Ovary (tissue), 3 donors: ENCODE data around the gene TCF4.

Experiments used
- EP300 ChIP-seq: sonication (generic); formaldehyde crosslinking; IDR thresholded peaks from one replicate; pipeline ENCODE4 v1.6.1; 2017; ENCODE audit warnings: antibody characterized with exemption
- POLR2A ChIP-seq: fragments of 450-650 bp; IDR thresholded peaks from one replicate; pipeline ENCODE4 v1.6.1; 2017; ENCODE audit warnings: antibody characterized with exemption, mild to moderate bottlenecking, moderate library complexity
- TF ChIP-seq, protein P1 (sequence below), 3 donors: fragments of 450-650 bp in 2 of 3; fragments of 200-600 bp in 1 of 3; IDR thresholded peaks; one replicate each; pipeline versions ENCODE4 v1.5.1 to v1.8.0; 2016 to 2022; ENCODE audit warnings: antibody characterized with exemption in 3 of 3, mild to moderate bottlenecking in 1 of 3
- donor health status: DM: no; HTN: no; CAD: no.

DNA sequence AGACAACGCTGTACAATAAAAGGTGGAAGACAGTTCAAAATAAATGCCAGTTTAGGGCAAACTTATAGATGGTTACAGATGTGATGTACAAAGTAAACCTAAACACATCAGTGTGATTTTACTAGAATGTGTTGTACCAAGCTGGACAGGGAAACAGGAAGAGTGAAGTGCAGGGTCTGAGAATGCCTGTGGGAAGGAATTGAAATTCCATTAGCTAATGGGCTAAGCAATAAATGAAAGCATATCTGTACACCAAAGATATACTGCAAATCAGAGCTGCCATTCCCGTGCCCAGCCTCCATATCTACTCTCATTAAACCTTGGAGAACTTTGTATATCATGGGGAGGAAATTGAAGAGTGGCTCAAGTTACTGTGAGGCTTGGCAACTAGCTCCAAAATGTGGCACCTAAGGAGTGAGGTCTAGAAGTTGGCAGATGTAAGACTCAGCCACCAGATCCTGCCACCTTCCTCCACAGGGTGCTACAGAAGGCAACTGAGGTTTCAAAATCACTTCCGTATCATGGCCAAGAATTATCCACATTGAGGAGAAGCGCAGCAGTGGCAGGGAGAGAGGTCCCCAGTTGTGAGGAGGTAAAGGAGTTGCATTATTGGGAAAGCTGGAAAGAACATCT lies 277.8 kb downstream of the TCF4 start:
- no peak for TF ChIP-seq POLR2A
- TF ChIP-seq, protein P1, sequence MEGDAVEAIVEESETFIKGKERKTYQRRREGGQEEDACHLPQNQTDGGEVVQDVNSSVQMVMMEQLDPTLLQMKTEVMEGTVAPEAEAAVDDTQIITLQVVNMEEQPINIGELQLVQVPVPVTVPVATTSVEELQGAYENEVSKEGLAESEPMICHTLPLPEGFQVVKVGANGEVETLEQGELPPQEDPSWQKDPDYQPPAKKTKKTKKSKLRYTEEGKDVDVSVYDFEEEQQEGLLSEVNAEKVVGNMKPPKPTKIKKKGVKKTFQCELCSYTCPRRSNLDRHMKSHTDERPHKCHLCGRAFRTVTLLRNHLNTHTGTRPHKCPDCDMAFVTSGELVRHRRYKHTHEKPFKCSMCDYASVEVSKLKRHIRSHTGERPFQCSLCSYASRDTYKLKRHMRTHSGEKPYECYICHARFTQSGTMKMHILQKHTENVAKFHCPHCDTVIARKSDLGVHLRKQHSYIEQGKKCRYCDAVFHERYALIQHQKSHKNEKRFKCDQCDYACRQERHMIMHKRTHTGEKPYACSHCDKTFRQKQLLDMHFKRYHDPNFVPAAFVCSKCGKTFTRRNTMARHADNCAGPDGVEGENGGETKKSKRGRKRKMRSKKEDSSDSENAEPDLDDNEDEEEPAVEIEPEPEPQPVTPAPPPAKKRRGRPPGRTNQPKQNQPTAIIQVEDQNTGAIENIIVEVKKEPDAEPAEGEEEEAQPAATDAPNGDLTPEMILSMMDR (IDR thresholded peaks at IDR 0.05), result no peak
- no peak for TF ChIP-seq EP300
